ENCODE measurements around the gene ATP10D. TPM values are rescaled to one million over a fixed set of nuclear protein-coding genes. Genes with fewer than 3 reads are reported as not detected.

Gene ATP10D
- total and polyA plus RNA-seq, 8 donors = 1.5 to 72.9 (median 7.3) TPM

GRCh38 chr4:47488706-47489105 is 3.6 kb downstream of the ATP10D start:
- Histone ChIP-seq H3K27me3 (no peaks in the 10 kb centered on the region), H3K9me3 (no peaks in the 10 kb centered on the region), H3K4me3 (no peak overlapping the region), H3K4me1 (peaks cover 3 to 54% (median 26%) of the 10 kb centered on the region in 4 donors), H3K27ac (no peak overlapping the region), H3K36me3 (no peaks in the 10 kb centered on the region)
- TF ChIP-seq CTCF (IDR thresholded peaks at IDR 0.05) (no peak), EP300 (IDR thresholded peaks at IDR 0.05) (no peak)
- intact Hi-C loops (cut with DNase I; ENCODE audit: low total_unique reads) = no loop called here
- DNase-seq = no peak
- WGBS, 5 donors = 47 to 66% (median 63%) methylated on average over 3 of the region's 3 CpGs

- intact Hi-C loops (cut with DNase I; ENCODE audit: low total_unique reads) = no loop called here
- H3K36me3 ChIP-seq = no peaks in the 10 kb centered on the region
- no peak overlapping the region for H3K27ac ChIP-seq
- H3K9me3 ChIP-seq = no peaks in the 10 kb centered on the region
- peaks cover 0 to 46% (median 23%) of the 10 kb centered on the region in 4 donors for H3K4me1 ChIP-seq
- DNase-seq = peak in 1 of 2 donors; percentile 13
- H3K4me3 ChIP-seq = no peak overlapping the region
- H3K27me3 ChIP-seq = no peaks in the 10 kb centered on the region
- TF ChIP-seq POLR2A (IDR thresholded peaks at IDR 0.05) (no peak), CTCF (IDR thresholded peaks at IDR 0.05) (peak in 2 of 7 experiments; percentile 10 to 19), POLR2AphosphoS5 (IDR thresholded peaks at IDR 0.05) (no peak), EP300 (IDR thresholded peaks at IDR 0.05) (no peak)
- WGBS, 5 donors = 75 to 83% (median 81%) methylated on average over 4 of the region's 4 CpGs
Measured at GRCh38 chr4:47490550-47490949, 5.5 kb downstream of the ATP10D start.

- Histone ChIP-seq H3K4me3 (no peak overlapping the region), H3K9me3 (no peaks in the 10 kb centered on the region), H3K36me3 (peaks cover 0 to 10% (median 2%) of the 10 kb centered on the region in 4 donors), H3K4me1 (peaks cover under 1 to 34% (median 18%) of the 10 kb centered on the region in 4 donors), H3K27me3 (no peaks in the 10 kb centered on the region), H3K27ac (no peak overlapping the region)
- 78 to 89% (median 82%) methylated on average over 3 of the region's 3 CpGs for WGBS, 5 donors
- TF ChIP-seq POLR2AphosphoS5 (IDR thresholded peaks at IDR 0.05) (no peak), CTCF (IDR thresholded peaks at IDR 0.05) (no peak), EP300 (IDR thresholded peaks at IDR 0.05) (no peak), POLR2A (IDR thresholded peaks at IDR 0.05) (no peak)
- no peak for DNase-seq
- intact Hi-C loops (cut with DNase I; ENCODE audit: low total_unique reads) = no loop called here
Measured at GRCh38 chr4:47493238-47494123, 8.4 kb downstream of the ATP10D start.

- no peak for DNase-seq
- intact Hi-C loops (cut with DNase I; ENCODE audit: low total_unique reads) = no loop called here
- no peaks in the 10 kb centered on the region for H3K27me3 ChIP-seq
- 59 to 71% (median 66%) methylated on average over 4 of the region's 4 CpGs for WGBS, 5 donors
- no peak for TF ChIP-seq EP300 (IDR thresholded peaks at IDR 0.05)
- TF ChIP-seq CTCF (IDR thresholded peaks at IDR 0.05) = no peak
- TF ChIP-seq POLR2AphosphoS5 (IDR thresholded peaks at IDR 0.05) = no peak
- TF ChIP-seq POLR2A (IDR thresholded peaks at IDR 0.05) = no peak
- H3K4me1 ChIP-seq = peaks cover 4 to 38% (median 22%) of the 10 kb centered on the region in 4 donors
- H3K9me3 ChIP-seq = no peaks in the 10 kb centered on the region
- no peak overlapping the region for H3K27ac ChIP-seq
- H3K36me3 ChIP-seq = peaks cover 0 to 10% (median 2%) of the 10 kb centered on the region in 4 donors
- no peak overlapping the region for H3K4me3 ChIP-seq
Measured at GRCh38 chr4:47494124-47494430, 9.0 kb downstream of the ATP10D start.
